HCT116 (cell line): ENCODE measurements around the gene NEXMIF.

Experiments
- CEBPB ChIP-seq: IDR thresholded peaks from 2 replicates; pipeline ENCODE4 v1.6.1; 2012; ENCODE audit warnings: low read depth
- CTCF ChIP-seq, 3 experiments: fragments of 200-600 bp in 1 of 3; sonication (generic) in 1 of 3; IDR thresholded peaks in 2 of 3; conservative IDR thresholded peaks in 1 of 3; 2 replicates each; pipeline ENCODE4 v1.5.1; 2012 to 2017; ENCODE audit warnings: low read depth in 2 of 3, low read length in 2 of 3, antibody characterized with exemption in 1 of 3, borderline replicate concordance in 1 of 3, control low read depth in 1 of 3, mild to moderate bottlenecking in 1 of 3, mixed read lengths in 1 of 3, mixed run types in 1 of 3, moderate library complexity in 1 of 3; ENCODE audit not compliant: insufficient read depth in 1 of 3
- FOSL1 ChIP-seq: IDR thresholded peaks from 2 replicates; pipeline ENCODE4 v1.6.1; 2012; ENCODE audit warnings: low read depth
- POLR2A ChIP-seq: IDR thresholded peaks from 2 replicates; pipeline ENCODE4 v1.7.0; 2011; ENCODE audit warnings: borderline replicate concordance; ENCODE audit not compliant: insufficient read depth, insufficient read length; ENCODE audit errors: extremely low read depth
- POLR2AphosphoS5 ChIP-seq: IDR thresholded peaks from 2 replicates; pipeline ENCODE4 v1.6.1; 2011; ENCODE audit warnings: mild to moderate bottlenecking, low read depth, low read length, moderate library complexity
- SIN3A ChIP-seq: IDR thresholded peaks from 2 replicates; pipeline ENCODE4 v1.6.1; 2012; ENCODE audit warnings: low read depth
- ZNF274 ChIP-seq: fragments of 200-500 bp; sonication (Bioruptor generic); IDR thresholded peaks from 2 replicates; pipeline ENCODE4 v1.6.1; 2014; ENCODE audit warnings: mild to moderate bottlenecking, low read depth, low read length, inconsistent platforms
- TF ChIP-seq, protein P1 (sequence below): IDR thresholded peaks from 2 replicates; pipeline ENCODE4 v1.6.1; 2012; ENCODE audit warnings: low read depth

GRCh38 chrX:74784629-74785028 is 140.6 kb downstream of the NEXMIF start:
- TF ChIP-seq POLR2A (no peak), CTCF (IDR thresholded peaks at IDR 0.05 in 2 of 3, conservative IDR thresholded peaks at IDR 0.05 in 1 of 3; ENCODE audit: borderline replicate concordance in 1 of 3, insufficient read depth in 1 of 3, low read depth in 2 of 3, low read length in 2 of 3) (no peak), SIN3A (no peak), FOSL1 (no peak), CEBPB (no peak), ZNF274 (no peak), POLR2AphosphoS5 (no peak)
- TF ChIP-seq, protein P1, sequence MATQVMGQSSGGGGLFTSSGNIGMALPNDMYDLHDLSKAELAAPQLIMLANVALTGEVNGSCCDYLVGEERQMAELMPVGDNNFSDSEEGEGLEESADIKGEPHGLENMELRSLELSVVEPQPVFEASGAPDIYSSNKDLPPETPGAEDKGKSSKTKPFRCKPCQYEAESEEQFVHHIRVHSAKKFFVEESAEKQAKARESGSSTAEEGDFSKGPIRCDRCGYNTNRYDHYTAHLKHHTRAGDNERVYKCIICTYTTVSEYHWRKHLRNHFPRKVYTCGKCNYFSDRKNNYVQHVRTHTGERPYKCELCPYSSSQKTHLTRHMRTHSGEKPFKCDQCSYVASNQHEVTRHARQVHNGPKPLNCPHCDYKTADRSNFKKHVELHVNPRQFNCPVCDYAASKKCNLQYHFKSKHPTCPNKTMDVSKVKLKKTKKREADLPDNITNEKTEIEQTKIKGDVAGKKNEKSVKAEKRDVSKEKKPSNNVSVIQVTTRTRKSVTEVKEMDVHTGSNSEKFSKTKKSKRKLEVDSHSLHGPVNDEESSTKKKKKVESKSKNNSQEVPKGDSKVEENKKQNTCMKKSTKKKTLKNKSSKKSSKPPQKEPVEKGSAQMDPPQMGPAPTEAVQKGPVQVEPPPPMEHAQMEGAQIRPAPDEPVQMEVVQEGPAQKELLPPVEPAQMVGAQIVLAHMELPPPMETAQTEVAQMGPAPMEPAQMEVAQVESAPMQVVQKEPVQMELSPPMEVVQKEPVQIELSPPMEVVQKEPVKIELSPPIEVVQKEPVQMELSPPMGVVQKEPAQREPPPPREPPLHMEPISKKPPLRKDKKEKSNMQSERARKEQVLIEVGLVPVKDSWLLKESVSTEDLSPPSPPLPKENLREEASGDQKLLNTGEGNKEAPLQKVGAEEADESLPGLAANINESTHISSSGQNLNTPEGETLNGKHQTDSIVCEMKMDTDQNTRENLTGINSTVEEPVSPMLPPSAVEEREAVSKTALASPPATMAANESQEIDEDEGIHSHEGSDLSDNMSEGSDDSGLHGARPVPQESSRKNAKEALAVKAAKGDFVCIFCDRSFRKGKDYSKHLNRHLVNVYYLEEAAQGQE: no peak
